Measurements from ENCODE around the gene LMF1.

- no peak for TF ChIP-seq EZH2 (IDR thresholded peaks at IDR 0.05; ENCODE audit: borderline replicate concordance, insufficient read depth, low read depth, low read length, poor library complexity, severe bottlenecking)
- TF ChIP-seq CTCF (IDR thresholded peaks at IDR 0.05) = no peak
Observed at GRCh38 chr16:894841-895240, 75.9 kb downstream of the LMF1 start.

Data from B cell (primary cell).